Right renal pelvis (tissue), 4 donors: ENCODE results near the gene ITGAX. TPM values are rescaled to one million over a fixed set of nuclear protein-coding genes. Genes with fewer than 3 reads are reported as not detected.
"Not testable (repeated sequence)": the region's sequence is repeated elsewhere in the genome, so short reads cannot be mapped to it uniquely, and the experiment has no call there.

Source experiments
- DNase-seq, 4 donors: peaks; one replicate each; pipeline ENCODE4 v3.0.0-alpha.2; 2013; ENCODE audit warnings: low read depth in 4 of 4, low spot score in 3 of 4, missing footprints in 1 of 4
- polyA plus RNA-seq, 4 donors: library from polyadenylated mRNA; unstranded; fragments of 120-200 nt; gene quantifications; one replicate each; pipeline ENCODE4 v1.2.1, GENCODE V29; 2013; ENCODE audit not compliant: insufficient read length in 4 of 4

ITGAX gene
- 1 to 10 TPM in 2 of 4 donors, under 1 TPM in 2; 0.48 to 1.1 (median 0.89) TPM for polyA plus RNA-seq

- no peak for DNase-seq
Measured at GRCh38 chr16:31354394-31355291, at the start of gene ITGAX. ITGAX (plus strand) TSS chr16:31355176; CDS start chr16:31355255, 79 bp downstream.

- no peak for DNase-seq
Measured at GRCh38 chr16:31305219-31305618, 49.8 kb upstream of the ITGAX start.

GRCh38 chr16:31308381-31308780 is 46.6 kb upstream of the ITGAX start:
- DNase-seq = not testable (repeated sequence)

GRCh38 chr16:31322500-31322899 is 32.5 kb upstream of the ITGAX start:
- DNase-seq = no peak

GRCh38 chr16:31323959-31324629 is 30.9 kb upstream of the ITGAX start:
- no peak for DNase-seq

- no peak for DNase-seq
Measured at GRCh38 chr16:31325171-31325570, 29.8 kb upstream of the ITGAX start.

GRCh38 chr16:31327646-31328225 is 27.2 kb upstream of the ITGAX start:
- no peak for DNase-seq

GRCh38 chr16:31328322-31329052 is 26.5 kb upstream of the ITGAX start:
- DNase-seq = no peak

- DNase-seq = no peak
Measured at GRCh38 chr16:31329671-31330552, 25.1 kb upstream of the ITGAX start.

- DNase-seq = no peak
Measured at GRCh38 chr16:31330553-31330890, 24.5 kb upstream of the ITGAX start.

- no peak for DNase-seq
Measured at GRCh38 chr16:31331141-31331764, 23.7 kb upstream of the ITGAX start.

GRCh38 chr16:31331807-31332301 is 23.1 kb upstream of the ITGAX start:
- no peak for DNase-seq

- no peak for DNase-seq
Measured at GRCh38 chr16:31332544-31332943, 22.4 kb upstream of the ITGAX start.

- DNase-seq = no peak
Measured at GRCh38 chr16:31333686-31334649, 21.0 kb upstream of the ITGAX start.

- DNase-seq = no peak
Measured at GRCh38 chr16:31334934-31335333, 20.0 kb upstream of the ITGAX start.

- no peak for DNase-seq
Measured at GRCh38 chr16:31335431-31335830, 19.5 kb upstream of the ITGAX start.

GRCh38 chr16:31338166-31338685 is 16.8 kb upstream of the ITGAX start:
- not testable (repeated sequence) for DNase-seq

GRCh38 chr16:31344712-31345111 is 10.3 kb upstream of the ITGAX start:
- no peak for DNase-seq
